Trophoblast cell (in vitro differentiated cells and primary cell): ENCODE measurements around the gene MAPK4.
A peak's percentile ranks its signal among the peaks of the same experiment; 100 is the strongest.

Source experiments
- DNase-seq, 2 donors: peaks; one replicate each; pipeline ENCODE4 v3.0.0-alpha.2; 2016
- H2AFZ ChIP-seq: 2 replicates; pipeline ENCODE4 v1.6.1; 2013; ENCODE audit warnings: low read length, moderate library complexity, mild to moderate bottlenecking; ENCODE audit not compliant: insufficient read depth, poor library complexity
- H2AK5ac ChIP-seq: 2 replicates; pipeline ENCODE4 v1.6.1; 2013; ENCODE audit warnings: mild to moderate bottlenecking, low read length
- H2BK120ac ChIP-seq: 2 replicates; pipeline ENCODE4 v1.6.1; 2013; ENCODE audit warnings: low read length, mild to moderate bottlenecking, moderate library complexity; ENCODE audit not compliant: insufficient read depth, poor library complexity
- H2BK12ac ChIP-seq: 2 replicates; pipeline ENCODE4 v1.6.1; 2013; ENCODE audit warnings: mild to moderate bottlenecking, low read length, moderate library complexity
- H2BK5ac ChIP-seq: 2 replicates; pipeline ENCODE4 v1.6.1; 2013; ENCODE audit warnings: low read length, low read depth, moderate library complexity, mild to moderate bottlenecking; ENCODE audit not compliant: poor library complexity
- H3K14ac ChIP-seq: 2 replicates; pipeline ENCODE4 v1.6.1; 2013; ENCODE audit warnings: mild to moderate bottlenecking, low read length
- H3K18ac ChIP-seq: 2 replicates; pipeline ENCODE4 v1.6.1; 2013; ENCODE audit warnings: mild to moderate bottlenecking, low read length
- H3K23ac ChIP-seq: 2 replicates; pipeline ENCODE4 v1.6.1; 2013; ENCODE audit warnings: low read length
- H3K27ac ChIP-seq: 2 replicates; pipeline ENCODE4 v1.5.1; 2013; ENCODE audit warnings: low read depth, mild to moderate bottlenecking, inconsistent platforms, low read length, moderate library complexity
- H3K27me3 ChIP-seq: 2 replicates; pipeline ENCODE4 v1.6.1; 2013; ENCODE audit warnings: inconsistent platforms, mild to moderate bottlenecking, low read length, moderate library complexity; ENCODE audit not compliant: insufficient read depth
- H3K36me3 ChIP-seq, 2 experiments: 1 replicate in 1 of 2; 2 replicates in 1 of 2; pipeline ENCODE4 v1.6.1; 2013; ENCODE audit warnings: low read length in 2 of 2, mild to moderate bottlenecking in 2 of 2, moderate library complexity in 1 of 2; ENCODE audit not compliant: insufficient read depth in 2 of 2, control insufficient read depth in 1 of 2
- H3K4ac ChIP-seq: 2 replicates; pipeline ENCODE4 v1.6.1; 2013; ENCODE audit warnings: low read depth, mild to moderate bottlenecking, low read length, moderate library complexity
- H3K4me1 ChIP-seq, 2 experiments: 1 replicate in 1 of 2; 2 replicates in 1 of 2; pipeline ENCODE4 v1.6.1; 2013; ENCODE audit warnings: low read length in 2 of 2, mild to moderate bottlenecking in 2 of 2, moderate library complexity in 1 of 2; ENCODE audit not compliant: insufficient read depth in 2 of 2, control insufficient read depth in 1 of 2
- H3K4me2 ChIP-seq: 2 replicates; pipeline ENCODE4 v1.6.1; 2013; ENCODE audit warnings: inconsistent platforms, mild to moderate bottlenecking, low read length, moderate library complexity
- H3K4me3 ChIP-seq: 2 replicates; pipeline ENCODE4 v1.5.1; 2013; ENCODE audit warnings: mild to moderate bottlenecking, low read depth, low read length, inconsistent platforms
- H3K79me1 ChIP-seq: one replicate; pipeline ENCODE4 v1.6.1; 2013; ENCODE audit warnings: low read length
- H3K79me2 ChIP-seq: 2 replicates; pipeline ENCODE4 v1.6.1; 2013; ENCODE audit warnings: low read length, mild to moderate bottlenecking; ENCODE audit not compliant: control insufficient read depth, insufficient read depth, poor library complexity
- H3K9ac ChIP-seq: 2 replicates; pipeline ENCODE4 v1.6.1; 2013; ENCODE audit warnings: mild to moderate bottlenecking, low read length
- H3K9me3 ChIP-seq: 2 replicates; pipeline ENCODE4 v1.6.1; 2013; ENCODE audit warnings: low read depth, mild to moderate bottlenecking, control low read depth, inconsistent platforms, low read length; ENCODE audit not compliant: insufficient read depth
- H4K12ac ChIP-seq: 2 replicates; pipeline ENCODE4 v1.6.1; 2013; ENCODE audit warnings: low read depth, mild to moderate bottlenecking, low read length, moderate library complexity
- H4K8ac ChIP-seq: 2 replicates; pipeline ENCODE4 v1.6.1; 2013; ENCODE audit warnings: low read depth, mild to moderate bottlenecking, low read length, moderate library complexity
- H4K91ac ChIP-seq: one replicate; pipeline ENCODE4 v1.6.1; 2013; ENCODE audit warnings: low read depth, mild to moderate bottlenecking, low read length, moderate library complexity
- WGBS: extraction: QIAGEN DNeasy Blood & Tissue Kit; methylation state at CpG from one replicate; pipeline ENCODE4 v1.1.7; 2013; ENCODE audit warnings: missing lambda C conversion rate; ENCODE audit not compliant: insufficient read length, insufficient coverage; ENCODE audit errors: extremely low coverage; 5-methylcytosine and 5-hydroxymethylcytosine counted together

MAPK4 gene

DNA sequence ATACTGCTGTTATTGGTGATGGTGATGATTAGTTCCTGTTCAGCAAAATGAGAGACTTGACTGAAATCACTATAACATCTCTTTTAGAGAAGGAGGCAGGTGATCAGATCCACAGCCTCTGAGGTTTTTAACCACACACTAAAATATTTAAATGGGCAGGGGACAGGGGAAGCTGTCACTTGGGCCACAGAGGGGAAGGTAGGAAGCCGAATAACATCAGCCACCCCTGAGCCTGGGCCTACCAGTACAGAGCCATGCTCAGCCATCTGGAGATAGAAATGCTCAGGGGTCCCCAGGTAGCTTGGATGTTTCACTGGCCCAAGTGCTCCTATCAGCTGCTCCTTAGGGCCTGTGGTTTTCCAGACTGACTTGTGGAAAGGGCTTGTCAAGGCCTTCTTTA, 137.6 kb downstream of the MAPK4 start:
- no CpG with 5 or more reads among the region's 1 CpG for WGBS
- H4K91ac ChIP-seq: no peak overlapping the region
- H3K36me3 ChIP-seq: no peaks in the 10 kb centered on the region
- no peak overlapping the region for H3K4me3 ChIP-seq
- no peak overlapping the region for H3K14ac ChIP-seq
- no peak overlapping the region for H4K8ac ChIP-seq
- no peaks in the 10 kb centered on the region for H3K79me2 ChIP-seq
- no peak overlapping the region for H2AFZ ChIP-seq
- no peaks in the 10 kb centered on the region for H3K4me1 ChIP-seq
- H3K27me3 ChIP-seq: no peaks in the 10 kb centered on the region
- no peak for DNase-seq
- no peaks in the 10 kb centered on the region for H3K79me1 ChIP-seq
- H3K23ac ChIP-seq: no peak overlapping the region
- no peaks in the 10 kb centered on the region for H3K9me3 ChIP-seq
- H3K27ac ChIP-seq: no peak overlapping the region
- no peak overlapping the region for H2BK12ac ChIP-seq
- no peak overlapping the region for H2BK5ac ChIP-seq
- H4K12ac ChIP-seq: no peak overlapping the region
- H2AK5ac ChIP-seq: no peak overlapping the region
- H2BK120ac ChIP-seq: no peak overlapping the region
- H3K18ac ChIP-seq: no peak overlapping the region
- no peak overlapping the region for H3K9ac ChIP-seq
- no peak overlapping the region for H3K4me2 ChIP-seq
- no peak overlapping the region for H3K4ac ChIP-seq

DNA sequence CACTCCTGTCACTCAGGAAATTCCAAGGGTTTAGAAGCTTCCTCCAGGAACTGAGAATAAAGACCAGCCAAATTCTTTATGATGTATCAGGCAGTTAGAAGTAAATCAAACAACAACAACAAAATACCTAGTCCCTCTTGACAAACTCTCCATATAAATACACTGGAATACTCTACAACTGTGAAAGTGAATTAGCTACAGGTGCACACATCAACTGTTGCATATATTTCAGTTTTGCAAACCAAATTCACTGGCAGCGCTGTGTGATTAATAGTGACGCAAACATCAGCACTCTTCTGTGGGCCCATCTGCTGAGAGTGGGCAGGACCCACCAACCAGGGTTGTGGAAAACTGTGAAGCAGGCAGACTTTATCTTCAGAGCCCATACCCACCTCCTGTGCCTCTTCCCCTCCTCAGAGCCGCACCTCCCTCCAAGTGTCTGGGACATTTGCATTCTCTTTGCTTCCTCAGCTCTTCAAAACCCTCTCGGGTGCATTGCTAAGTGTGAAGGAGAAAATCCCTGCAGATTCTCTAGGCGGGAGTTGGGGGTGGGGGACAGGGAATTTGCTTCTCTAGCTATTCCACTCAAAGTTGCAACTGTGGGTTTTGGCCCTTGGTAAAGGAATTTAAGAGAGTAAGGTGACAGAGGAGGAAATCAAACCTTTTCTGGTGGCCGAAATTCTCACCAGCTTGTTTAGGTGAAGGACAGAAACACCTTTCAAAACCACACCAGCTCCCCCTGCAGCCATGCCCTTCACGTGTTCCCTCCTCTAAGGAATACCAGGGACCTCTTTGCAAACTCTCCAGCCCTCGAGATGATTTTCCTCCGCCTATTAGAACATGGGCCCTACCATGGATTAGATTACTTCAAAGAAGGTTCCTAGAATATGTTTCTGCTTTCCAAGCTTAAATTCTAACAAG, 140.6 kb downstream of the MAPK4 start:
- H3K9ac ChIP-seq: no peak overlapping the region
- no peak overlapping the region for H2BK120ac ChIP-seq
- no peak overlapping the region for H3K4me3 ChIP-seq
- H2BK5ac ChIP-seq: no peak overlapping the region
- no peak overlapping the region for H3K27ac ChIP-seq
- H3K4me2 ChIP-seq: no peak overlapping the region
- no peak overlapping the region for H3K18ac ChIP-seq
- no peaks in the 10 kb centered on the region for H3K27me3 ChIP-seq
- no peak overlapping the region for H3K23ac ChIP-seq
- no peak overlapping the region for H2AK5ac ChIP-seq
- H2AFZ ChIP-seq: no peak overlapping the region
- H4K8ac ChIP-seq: no peak overlapping the region
- no peak overlapping the region for H3K4ac ChIP-seq
- H4K91ac ChIP-seq: no peak overlapping the region
- no peak overlapping the region for H2BK12ac ChIP-seq
- no peaks in the 10 kb centered on the region for H3K79me2 ChIP-seq
- no peaks in the 10 kb centered on the region for H3K9me3 ChIP-seq
- H3K4me1 ChIP-seq: no peaks in the 10 kb centered on the region
- H3K79me1 ChIP-seq: no peaks in the 10 kb centered on the region
- H3K36me3 ChIP-seq: no peaks in the 10 kb centered on the region
- H4K12ac ChIP-seq: no peak overlapping the region
- no CpG with 5 or more reads among the region's 9 CpGs for WGBS
- no peak overlapping the region for H3K14ac ChIP-seq
- DNase-seq: no peak

DNA sequence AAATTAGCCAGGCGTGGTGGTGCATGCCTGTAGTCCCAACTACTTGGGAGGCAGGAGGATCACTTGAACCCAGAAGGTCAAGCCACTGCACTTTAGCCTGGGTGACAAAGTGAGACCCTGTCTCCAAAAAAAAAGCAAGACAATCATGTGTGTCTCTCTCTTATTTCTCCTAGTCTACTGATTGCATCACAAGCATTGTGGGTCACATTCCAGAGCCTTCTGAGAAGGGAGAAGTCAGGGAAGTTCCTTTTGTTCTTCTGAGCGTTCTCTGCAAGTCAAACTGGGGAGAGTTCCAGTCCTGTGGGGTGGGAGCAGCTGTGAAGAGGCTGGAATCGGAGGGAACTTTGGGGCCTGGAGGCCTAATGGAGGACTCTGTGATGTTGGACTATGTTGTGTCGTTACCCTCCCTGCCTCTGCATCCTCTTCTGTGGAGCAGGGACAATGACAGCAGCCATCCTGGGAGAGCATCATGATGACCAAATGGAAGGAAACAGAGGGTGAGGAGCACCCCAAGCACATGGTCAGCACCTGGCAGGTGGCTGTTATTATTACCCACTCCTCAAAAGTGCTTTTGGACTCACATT, 144.6 kb downstream of the MAPK4 start:
- Histone ChIP-seq H3K27ac (no peak overlapping the region), H4K91ac (no peak overlapping the region), H3K27me3 (no peaks in the 10 kb centered on the region), H3K79me1 (no peaks in the 10 kb centered on the region), H4K12ac (no peak overlapping the region), H3K9ac (no peak overlapping the region), H2BK120ac (no peak overlapping the region), H3K36me3 (no peaks in the 10 kb centered on the region), H3K14ac (no peak overlapping the region), H2BK12ac (no peak overlapping the region), H3K4ac (no peak overlapping the region), H3K79me2 (no peaks in the 10 kb centered on the region), H3K4me2 (no peak overlapping the region), H2AK5ac (no peak overlapping the region), H4K8ac (no peak overlapping the region), H3K18ac (no peak overlapping the region), H3K4me1 (no peaks in the 10 kb centered on the region), H3K4me3 (peak overlapping the region; percentile 39), H3K23ac (no peak overlapping the region), H2BK5ac (no peak overlapping the region), H2AFZ (no peak overlapping the region), H3K9me3 (no peaks in the 10 kb centered on the region)
- peak in 1 of 2 donors; percentile 14 for DNase-seq
- WGBS: no CpG with 5 or more reads among the region's 4 CpGs

DNA sequence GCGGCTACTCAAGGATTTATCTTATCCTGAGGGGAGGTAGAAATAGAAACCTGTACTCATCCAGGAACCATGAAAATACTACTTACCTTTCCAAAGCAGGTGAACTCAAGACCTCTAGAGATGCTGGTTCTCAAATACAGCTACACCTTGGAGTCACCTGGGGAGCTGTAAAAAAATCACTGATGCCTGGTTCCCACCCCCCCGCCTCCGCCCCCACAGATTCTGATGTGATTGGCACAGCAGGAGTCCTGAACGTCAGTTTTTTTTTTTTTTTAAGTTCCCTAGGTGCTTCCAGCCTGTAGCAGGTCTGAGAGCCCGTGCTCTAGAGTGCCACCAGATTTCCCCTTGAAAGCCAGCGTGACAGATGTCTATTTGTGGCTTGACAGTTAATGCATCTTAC, 146.3 kb downstream of the MAPK4 start:
- no peak overlapping the region for H4K12ac ChIP-seq
- no peak overlapping the region for H2AFZ ChIP-seq
- no peaks in the 10 kb centered on the region for H3K9me3 ChIP-seq
- no peaks in the 10 kb centered on the region for H3K79me2 ChIP-seq
- H3K23ac ChIP-seq: no peak overlapping the region
- H3K18ac ChIP-seq: no peak overlapping the region
- no peak overlapping the region for H3K4me2 ChIP-seq
- no peaks in the 10 kb centered on the region for H3K79me1 ChIP-seq
- no peak overlapping the region for H2BK120ac ChIP-seq
- H2BK12ac ChIP-seq: no peak overlapping the region
- H3K4ac ChIP-seq: no peak overlapping the region
- no CpG with 5 or more reads among the region's 6 CpGs for WGBS
- H3K36me3 ChIP-seq: no peaks in the 10 kb centered on the region
- H3K4me3 ChIP-seq: no peak overlapping the region
- no peak overlapping the region for H3K27ac ChIP-seq
- H4K8ac ChIP-seq: no peak overlapping the region
- no peak overlapping the region for H3K9ac ChIP-seq
- H2AK5ac ChIP-seq: no peak overlapping the region
- H2BK5ac ChIP-seq: no peak overlapping the region
- DNase-seq: no peak
- H3K27me3 ChIP-seq: no peaks in the 10 kb centered on the region
- no peaks in the 10 kb centered on the region for H3K4me1 ChIP-seq
- no peak overlapping the region for H4K91ac ChIP-seq
- H3K14ac ChIP-seq: no peak overlapping the region
